PC-3 (cell line): ENCODE data around the gene ARHGEF7. TPM values are rescaled to one million over a fixed set of nuclear protein-coding genes. Genes with fewer than 3 reads are reported as not detected.

Experiments used
- ATAC-seq: fragments of 200-7000 bp; cut with Tn5 transposase; 2 replicates; pipeline ENCODE4 v1.9.1; 2020; ENCODE audit warnings: mild to moderate bottlenecking, moderate library complexity
- BruUV-seq: library from RNA; stranded (reverse); fragments of 400-500 nt; replicated peaks from 2 replicates; lab custom pipeline; 2021; lab: Mats Ljungman, UMichigan
- CTCF ChIA-PET: fragments of 300-600 bp; sonication (Branson Sonifier 250); formaldehyde crosslinking; loops from one replicate; lab custom pipeline; 2022; ENCODE audit warnings: antibody characterized with exemption; lab: Charles Lee
- POLR2A ChIA-PET: fragments of 300-600 bp; sonication (Branson Sonifier 250); formaldehyde crosslinking; loops from one replicate; lab custom pipeline; 2022; ENCODE audit warnings: antibody characterized with exemption; ENCODE audit not compliant: unreplicated experiment; lab: Charles Lee
- DNase-seq: peaks from one replicate; pipeline ENCODE4 v3.0.0-alpha.2; 2015
- H2AFZ ChIP-seq: fragments of 300-600 bp; sonication (generic); 2 replicates; pipeline ENCODE4 v1.6.0; 2016; ENCODE audit warnings: antibody characterized with exemption, low read length
- H3F3A ChIP-seq: fragments of 300-600 bp; sonication (generic); one replicate; pipeline ENCODE4 v1.6.0; 2017; ENCODE audit warnings: antibody characterized with exemption, low read length, control low read depth, mild to moderate bottlenecking; ENCODE audit not compliant: unreplicated experiment
- H3K27ac ChIP-seq: fragments of 300-600 bp; sonication (generic); 2 replicates; pipeline ENCODE4 v1.5.1; 2016; ENCODE audit warnings: mild to moderate bottlenecking, low read length
- H3K27me3 ChIP-seq: fragments of 300-600 bp; sonication (generic); 2 replicates; pipeline ENCODE4 v1.6.1; 2016; ENCODE audit warnings: low read length, mixed read lengths
- H3K36me3 ChIP-seq: fragments of 300-600 bp; sonication (generic); 2 replicates; pipeline ENCODE4 v1.6.1; 2016; ENCODE audit warnings: low read depth, mixed run types, low read length, mixed read lengths
- H3K4me1 ChIP-seq: fragments of 300-600 bp; sonication (generic); 2 replicates; pipeline ENCODE4 v1.5.1; 2016; ENCODE audit warnings: low read length; ENCODE audit not compliant: insufficient read depth
- H3K4me2 ChIP-seq: fragments of 300-600 bp; sonication (generic); 2 replicates; pipeline ENCODE4 v1.6.0; 2016; ENCODE audit warnings: low read length
- H3K4me3 ChIP-seq: fragments of 300-600 bp; sonication (generic); 2 replicates; pipeline ENCODE4 v1.5.1; 2016; ENCODE audit warnings: mild to moderate bottlenecking, low read length, mixed read lengths
- H3K79me2 ChIP-seq: fragments of 300-600 bp; sonication (generic); 2 replicates; pipeline ENCODE4 v1.6.1; 2017; ENCODE audit warnings: low read length, mixed read lengths
- H3K9ac ChIP-seq: fragments of 300-600 bp; sonication (generic); 2 replicates; pipeline ENCODE4 v1.6.0; 2016; ENCODE audit warnings: mild to moderate bottlenecking, low read length
- H3K9me2 ChIP-seq: fragments of 300-600 bp; sonication (generic); replicated peaks from 2 replicates; pipeline ENCODE4 v1.6.1; 2016; ENCODE audit warnings: mixed run types, low read length, mixed read lengths
- H3K9me3 ChIP-seq: fragments of 300-600 bp; sonication (generic); 2 replicates; pipeline ENCODE4 v1.6.1; 2016; ENCODE audit warnings: low read length, mixed read lengths
- H4K20me1 ChIP-seq: fragments of 300-600 bp; sonication (generic); 2 replicates; pipeline ENCODE4 v1.6.1; 2016; ENCODE audit warnings: low read length, mixed read lengths
- EZH2 ChIP-seq: fragments of 300-600 bp; sonication (generic); IDR thresholded peaks from one replicate; pipeline ENCODE4 v1.6.1; 2017; ENCODE audit warnings: antibody characterized with exemption, mild to moderate bottlenecking, low read length; ENCODE audit not compliant: unreplicated experiment
- EZH2phosphoT487 ChIP-seq: fragments of 300-600 bp; sonication (generic); IDR thresholded peaks from 2 replicates; pipeline ENCODE4 v1.6.1; 2018; ENCODE audit warnings: mild to moderate bottlenecking, antibody characterized with exemption, low read length, borderline replicate concordance
- intact Hi-C: fragments of 100-400 bp; cut with micrococcal nuclease; formaldehyde crosslinking; loops from 2 replicates; pipeline ENCODE4 v1.9.0; 2023
- total RNA-seq: library from RNA; depleted of rRNA; stranded (reverse); fragments of >200 nt; gene quantifications from 2 replicates; pipeline ENCODE4 v1.2.3, GENCODE V29; 2014
- TF ChIP-seq, protein P1 (sequence below): fragments of 300-600 bp; sonication (generic); conservative IDR thresholded peaks from 2 replicates; pipeline ENCODE4 v1.5.1; 2017; ENCODE audit warnings: antibody characterized with exemption, low read depth, mild to moderate bottlenecking, low read length

Gene ARHGEF7
- total RNA-seq, 1 experiment from 2014 or later = 14.7 TPM

DNA sequence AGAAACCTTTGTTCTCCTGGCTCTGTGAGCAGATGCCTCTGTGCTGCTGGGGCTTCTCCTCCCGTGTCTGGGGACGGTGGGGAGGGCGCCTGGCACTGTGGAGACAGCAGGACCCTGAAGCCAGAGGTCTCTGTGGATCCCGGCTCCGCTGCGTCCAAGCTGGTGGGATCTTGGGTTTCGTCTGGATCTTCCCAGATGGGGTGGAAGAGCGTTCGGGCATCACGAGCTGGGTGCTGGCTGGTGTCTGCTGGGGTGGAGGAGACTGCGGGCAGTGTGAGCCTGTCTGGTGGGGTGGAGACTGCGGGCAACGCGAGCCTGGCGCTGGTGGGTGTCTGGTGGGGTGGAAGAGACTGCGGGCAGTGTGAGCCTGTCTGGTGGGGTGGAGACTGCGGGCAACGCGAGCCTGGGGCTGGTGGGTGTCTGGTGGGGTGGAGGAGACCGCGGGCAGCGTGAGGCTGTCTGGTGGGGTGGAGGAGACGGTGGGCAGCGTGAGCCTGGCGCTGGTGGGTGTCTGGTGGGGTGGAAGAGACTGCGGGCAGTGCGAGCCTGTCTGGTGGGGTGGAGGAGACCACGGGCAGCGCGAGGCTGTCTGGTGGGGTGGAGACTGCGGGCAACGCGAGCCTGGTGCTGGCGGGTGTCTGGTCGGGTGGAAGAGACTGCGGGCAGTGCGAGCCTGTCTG is 211.0 kb downstream of the ARHGEF7 start:
- intact Hi-C loops = no loop called here
- H3K9me2 ChIP-seq = no peaks in the 10 kb centered on the region
- H3K9ac ChIP-seq = no peak overlapping the region
- no TSS peak for BruUV-seq
- no peak overlapping the region for H3K27ac ChIP-seq
- H3K4me2 ChIP-seq = no peak overlapping the region
- ChIA-PET POLR2A (no interaction called here), CTCF (no interaction called here)
- no peak for TF ChIP-seq EZH2
- TF ChIP-seq, protein P1, sequence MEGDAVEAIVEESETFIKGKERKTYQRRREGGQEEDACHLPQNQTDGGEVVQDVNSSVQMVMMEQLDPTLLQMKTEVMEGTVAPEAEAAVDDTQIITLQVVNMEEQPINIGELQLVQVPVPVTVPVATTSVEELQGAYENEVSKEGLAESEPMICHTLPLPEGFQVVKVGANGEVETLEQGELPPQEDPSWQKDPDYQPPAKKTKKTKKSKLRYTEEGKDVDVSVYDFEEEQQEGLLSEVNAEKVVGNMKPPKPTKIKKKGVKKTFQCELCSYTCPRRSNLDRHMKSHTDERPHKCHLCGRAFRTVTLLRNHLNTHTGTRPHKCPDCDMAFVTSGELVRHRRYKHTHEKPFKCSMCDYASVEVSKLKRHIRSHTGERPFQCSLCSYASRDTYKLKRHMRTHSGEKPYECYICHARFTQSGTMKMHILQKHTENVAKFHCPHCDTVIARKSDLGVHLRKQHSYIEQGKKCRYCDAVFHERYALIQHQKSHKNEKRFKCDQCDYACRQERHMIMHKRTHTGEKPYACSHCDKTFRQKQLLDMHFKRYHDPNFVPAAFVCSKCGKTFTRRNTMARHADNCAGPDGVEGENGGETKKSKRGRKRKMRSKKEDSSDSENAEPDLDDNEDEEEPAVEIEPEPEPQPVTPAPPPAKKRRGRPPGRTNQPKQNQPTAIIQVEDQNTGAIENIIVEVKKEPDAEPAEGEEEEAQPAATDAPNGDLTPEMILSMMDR = no peak
- TF ChIP-seq EZH2phosphoT487 = no peak
- H3K4me3 ChIP-seq = no peak overlapping the region
- H3K27me3 ChIP-seq = peaks cover 5% of the 10 kb centered on the region; the same call in 1 of the 2 replicates
- no peaks in the 10 kb centered on the region for H3F3A ChIP-seq
- no peak overlapping the region for H2AFZ ChIP-seq
- no peak for ATAC-seq
- H3K79me2 ChIP-seq = no peaks in the 10 kb centered on the region
- no peaks in the 10 kb centered on the region for H4K20me1 ChIP-seq
- H3K4me1 ChIP-seq = no peaks in the 10 kb centered on the region
- no peaks in the 10 kb centered on the region for H3K36me3 ChIP-seq
- no peak for DNase-seq
- H3K9me3 ChIP-seq = no peaks in the 10 kb centered on the region

DNA sequence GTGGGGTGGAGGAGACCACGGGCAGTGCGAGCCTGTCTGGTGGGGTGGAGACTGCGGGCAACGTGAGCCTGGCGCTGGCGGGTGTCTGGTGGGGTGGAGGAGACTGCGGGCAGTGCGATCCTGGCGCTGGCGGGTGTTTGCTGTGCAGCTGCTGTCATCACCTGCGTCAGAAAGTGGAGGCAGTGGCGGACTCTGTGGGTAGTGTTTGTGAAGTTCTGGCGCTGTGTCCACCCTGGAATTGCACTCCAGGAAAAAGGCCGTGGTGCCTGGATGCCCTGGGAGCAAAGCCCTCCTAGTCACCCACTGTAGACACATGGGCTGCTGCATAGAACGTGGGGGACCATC is 211.5 kb downstream of the ARHGEF7 start:
- DNase-seq = no peak
- no peaks in the 10 kb centered on the region for H3K36me3 ChIP-seq
- H2AFZ ChIP-seq = no peak overlapping the region
- no peaks in the 10 kb centered on the region for H3F3A ChIP-seq
- intact Hi-C loops = no loop called here
- no peak for ATAC-seq
- H4K20me1 ChIP-seq = no peaks in the 10 kb centered on the region
- H3K9ac ChIP-seq = no peak overlapping the region
- H3K4me3 ChIP-seq = no peak overlapping the region
- ChIA-PET CTCF (no interaction called here), POLR2A (no interaction called here)
- H3K79me2 ChIP-seq = no peaks in the 10 kb centered on the region
- H3K27me3 ChIP-seq = peaks cover 5% of the 10 kb centered on the region; the same call in 1 of the 2 replicates
- H3K27ac ChIP-seq = no peak overlapping the region
- no peaks in the 10 kb centered on the region for H3K4me1 ChIP-seq
- no TSS peak for BruUV-seq
- TF ChIP-seq EZH2 = no peak
- TF ChIP-seq, protein P1 = no peak
- TF ChIP-seq EZH2phosphoT487 = no peak
- no peak overlapping the region for H3K4me2 ChIP-seq
- no peaks in the 10 kb centered on the region for H3K9me2 ChIP-seq
- no peaks in the 10 kb centered on the region for H3K9me3 ChIP-seq

DNA sequence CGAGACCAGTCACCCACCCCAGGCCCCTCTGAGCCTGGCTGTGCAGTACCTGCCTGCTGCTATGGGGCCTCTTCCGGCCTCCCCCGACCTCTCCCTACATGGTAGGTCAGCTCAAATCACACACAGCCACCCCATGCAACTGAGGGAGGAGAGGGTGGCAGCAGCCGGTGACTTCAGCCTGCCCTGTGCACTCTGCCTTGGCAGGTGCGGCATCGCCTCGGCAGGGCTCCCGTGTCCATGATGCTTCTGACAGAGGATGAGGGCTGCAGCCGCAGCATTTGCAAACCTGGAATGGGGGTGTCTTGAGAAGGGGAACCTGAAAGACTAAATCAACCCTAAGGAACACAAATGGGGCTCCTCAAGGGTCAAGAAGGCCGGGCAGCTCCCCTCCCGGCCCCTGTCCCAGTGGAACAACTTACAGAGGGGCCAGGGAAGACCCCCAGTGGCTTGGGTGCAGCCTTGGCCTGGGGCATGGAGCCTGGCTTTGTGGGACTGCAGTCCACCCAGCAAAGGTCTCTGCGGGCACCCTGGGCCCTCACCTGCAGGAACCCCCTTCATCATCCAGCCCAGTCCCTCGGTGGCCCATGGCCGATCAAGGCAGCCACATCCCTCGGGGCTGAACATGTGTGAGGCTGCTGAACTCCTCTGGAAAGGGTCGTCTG is 212.0 kb downstream of the ARHGEF7 start:
- CTCF ChIA-PET = no interaction called here
- TF ChIP-seq EZH2 (no peak), EZH2phosphoT487 (no peak)
- TF ChIP-seq, protein P1 = no peak
- DNase-seq = no peak
- H3K79me2 ChIP-seq = no peaks in the 10 kb centered on the region
- no peaks in the 10 kb centered on the region for H3K36me3 ChIP-seq
- H3K4me2 ChIP-seq = no peak overlapping the region
- H3K9ac ChIP-seq = no peak overlapping the region
- intact Hi-C loops = no loop called here
- no TSS peak for BruUV-seq
- no peaks in the 10 kb centered on the region for H3K9me3 ChIP-seq
- no peaks in the 10 kb centered on the region for H3K4me1 ChIP-seq
- H4K20me1 ChIP-seq = no peaks in the 10 kb centered on the region
- no peaks in the 10 kb centered on the region for H3F3A ChIP-seq
- no peak overlapping the region for H3K4me3 ChIP-seq
- H2AFZ ChIP-seq = no peak overlapping the region
- POLR2A ChIA-PET = no interaction called here
- peaks cover 9% of the 10 kb centered on the region for H3K27me3 ChIP-seq
- no peaks in the 10 kb centered on the region for H3K9me2 ChIP-seq
- no peak for ATAC-seq
- no peak overlapping the region for H3K27ac ChIP-seq
